Measurements from ENCODE around the gene WFIKKN2. TPM values are rescaled to one million over a fixed set of nuclear protein-coding genes. Genes with fewer than 3 reads are reported as not detected.

Gene WFIKKN2
- total and polyA plus RNA-seq, 10 of the 15 experiments (the other 5 are each of a cell fraction or from before 2014, with no cell fraction given): 0.06 TPM; not detected in 9

GRCh38 chr17:50820651-50821050 lies 14.7 kb upstream of the WFIKKN2 start (continued):
- TF ChIP-seq ZBTB33 (IDR thresholded peaks at IDR 0.05): no peak

GRCh38 chr17:50822550-50822949 lies 12.8 kb upstream of the WFIKKN2 start:
- ChIA-PET POLR2A (no interaction called here), CTCF (interaction anchor here (1.1 kb wide), 1 partner anchor 38 kb away, joined by 3 read pairs; no protein-coding TSS in a partner anchor), RAD21 (ENCODE audit: unreplicated experiment) (interaction anchor here (1.1 kb wide), 1 partner anchor 126 kb away, joined by 3 read pairs; no protein-coding TSS in a partner anchor), SMC1A (ENCODE audit: uncharacterized antibody, unreplicated experiment) (no interaction called here)
- DNase-seq (ENCODE audit: low read depth, low spot score) (no peak), ATAC-seq (no peak), FAIRE-seq (no peak)
- no peaks in the 10 kb centered on the region for H3K79me2 ChIP-seq (ENCODE audit: control insufficient read depth, insufficient read depth, low read length)
- H3K36me3 ChIP-seq (ENCODE audit: control insufficient read depth in 2 of 2, insufficient read depth in 2 of 2, low read length in 1 of 2): no peaks in the 10 kb centered on the region
- no peak overlapping the region for H2AFZ ChIP-seq (ENCODE audit: control insufficient read depth, low read depth, low read length)
- H3K27ac ChIP-seq (ENCODE audit: control insufficient read depth, insufficient read depth): no peak overlapping the region
- no peak overlapping the region for H3K9ac ChIP-seq (ENCODE audit: control insufficient read depth, insufficient read depth, low read length)
- BruUV-seq (replicated peaks): no TSS peak
- WGBS (ENCODE audit: insufficient coverage, insufficient replicate concordance, low lambda C conversion rate, missing lambda C conversion rate): 25% methylated on average over 2 of the region's 2 CpGs
- in situ Hi-C loops (cut with MboI) (no loop called here), intact Hi-C loops (cut with micrococcal nuclease; ENCODE audit: unreplicated experiment) (no loop called here)
- no peak overlapping the region for H3K4me3 ChIP-seq
- H3K4me2 ChIP-seq (ENCODE audit: control insufficient read depth, insufficient read depth): no peak overlapping the region
- H3K27me3 ChIP-seq (replicated peaks in 1 of 2; ENCODE audit: control insufficient read depth in 2 of 2, insufficient read depth in 2 of 2, low read length in 1 of 2): no peaks in the 10 kb centered on the region
- no peaks in the 10 kb centered on the region; the same call in 1 of the 3 replicates for H3K9me3 ChIP-seq (replicated peaks; ENCODE audit: control insufficient read depth, insufficient read depth, low read length)
- peaks cover under 1% of the 10 kb centered on the region for H3K4me1 ChIP-seq (ENCODE audit: control insufficient read depth, insufficient read depth, low read length)
- H4K20me1 ChIP-seq (ENCODE audit: control insufficient read depth, insufficient read depth): no peaks in the 10 kb centered on the region
- TF ChIP-seq FOS (IDR thresholded peaks at IDR 0.05; ENCODE audit: borderline replicate concordance, extremely low read depth, insufficient read length) (no peak), MAX (IDR thresholded peaks at IDR 0.05; ENCODE audit: low read depth, low read length) (no peak), TBL1XR1 (IDR thresholded peaks at IDR 0.05; ENCODE audit: low read depth, low read length) (no peak), MTA3 (IDR thresholded peaks at IDR 0.05; ENCODE audit: borderline replicate concordance, low read length) (no peak), ZNF592 (IDR thresholded peaks at IDR 0.05) (no peak), POLR2A (IDR thresholded peaks at IDR 0.05; ENCODE audit: low read depth, low read length) (no peak), POLR2AphosphoS2 (IDR thresholded peaks at IDR 0.05; ENCODE audit: low read depth, low read length) (no peak), NBN (IDR thresholded peaks at IDR 0.05) (no peak), EZH2 (IDR thresholded peaks at IDR 0.05; ENCODE audit: borderline replicate concordance, control insufficient read depth, low read depth, low read length) (no peak), ZBTB11 (CRISPR knock-in tag; IDR thresholded peaks at IDR 0.05) (no peak), PML (IDR thresholded peaks at IDR 0.05; ENCODE audit: low read length) (no peak), SPI1 (IDR thresholded peaks at IDR 0.05; ENCODE audit: borderline replicate concordance, insufficient read depth, low read depth, low read length) (no peak)

Measured in GM12878 (cell line).